ENCODE measurements around the gene TOMM40. TPM values are rescaled to one million over a fixed set of nuclear protein-coding genes. Genes with fewer than 3 reads are reported as not detected.
"Not testable (repeated sequence)": the region's sequence is repeated elsewhere in the genome, so short reads cannot be mapped to it uniquely, and the experiment has no call there.

The TOMM40 gene
- total and polyA plus RNA-seq, 9 of the 15 experiments (the other 6 are each of a cell fraction or from before 2014, with no cell fraction given): 0.89 to 290 (median 160) TPM

DNA sequence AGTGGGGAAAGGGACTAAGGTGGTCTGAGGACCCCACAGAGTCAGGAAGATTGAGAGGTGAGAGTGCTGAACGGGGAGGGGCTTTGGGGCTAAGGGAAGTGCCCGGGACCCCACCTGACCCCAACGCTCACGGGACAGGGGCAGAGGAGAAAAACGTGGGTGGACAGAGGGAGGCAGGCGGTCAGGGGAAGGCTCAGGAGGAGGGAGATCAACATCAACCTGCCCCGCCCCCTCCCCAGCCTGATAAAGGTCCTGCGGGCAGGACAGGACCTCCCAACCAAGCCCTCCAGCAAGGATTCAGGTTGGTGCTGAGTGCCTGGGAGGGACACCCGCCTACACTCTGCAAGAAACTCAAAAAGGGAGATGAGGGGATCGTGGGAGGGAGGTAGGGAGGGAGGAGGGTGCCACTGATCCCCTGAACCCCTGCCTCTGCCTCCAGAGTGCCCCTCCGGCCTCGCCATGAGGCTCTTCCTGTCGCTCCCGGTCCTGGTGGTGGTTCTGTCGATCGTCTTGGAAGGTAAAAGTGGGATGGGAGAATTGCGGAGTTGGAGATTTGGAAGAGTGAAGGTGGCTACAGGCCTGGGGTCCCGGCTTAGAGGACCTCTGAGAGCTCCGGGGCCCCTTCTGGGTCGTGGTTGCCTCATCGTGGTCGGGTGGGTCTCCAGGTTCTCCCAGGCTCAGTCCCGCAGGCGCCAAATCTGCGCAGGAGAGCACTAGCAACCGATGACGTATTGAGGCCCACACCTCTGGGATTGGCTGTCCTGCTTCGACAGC, 23.6 kb downstream of the TOMM40 start, which contains the start of gene APOC1 (continued):
- TF ChIP-seq KLF13 (tag; IDR thresholded peaks at IDR 0.05; ENCODE audit: borderline replicate concordance, low read depth) (peak; percentile 59; the same call in 1 of the 2 replicates), POLR2H (tag; IDR thresholded peaks at IDR 0.05; ENCODE audit: low read depth) (peak; percentile 56; the same call in 1 of the 2 replicates), BHLHE40 (IDR thresholded peaks at IDR 0.05; ENCODE audit: low read length) (peak; percentile 31), JUND (IDR thresholded peaks at IDR 0.05; ENCODE audit: borderline replicate concordance, low read depth, low read length) (peak; percentile 16; the same call in 1 of the 2 replicates), TRIM28 (IDR thresholded peaks at IDR 0.05) (peak; percentile 38; the same call in 1 of the 2 replicates), POLR2A (conservative IDR thresholded peaks at IDR 0.05) (peak; percentile 83), HDAC2 (IDR thresholded peaks at IDR 0.05) (peak; percentile 81; the same call in 1 of the 2 replicates), POLR2G (IDR thresholded peaks at IDR 0.05; ENCODE audit: low read depth, low read length) (peak; percentile 73), FOS (IDR thresholded peaks at IDR 0.05; ENCODE audit: extremely low read depth, insufficient read length) (peak; percentile 82), RFX5 (IDR thresholded peaks at IDR 0.05; ENCODE audit: low read depth, low read length) (peak; percentile 96), EP400 (IDR thresholded peaks at IDR 0.05) (peak; percentile 86), EGR1 (conservative IDR thresholded peaks at IDR 0.05) (peak; percentile 94), ZNF12 (CRISPR knock-in tag; IDR thresholded peaks at IDR 0.05) (0 out of 2 replicates have a peak, but pooled peaks have one; percentile 51), TBP (optimal IDR thresholded peaks at IDR 0.05; ENCODE audit: low read depth, low read length) (peak; percentile 41), FOXK2 (conservative IDR thresholded peaks at IDR 0.05 in 1 of 2, IDR thresholded peaks at IDR 0.05 in 1 of 2; ENCODE audit: low read depth in 2 of 2) (peak; percentile 36 to 49; a peak in 2 of 4 replicates)
- not testable (repeated sequence) for TF ChIP-seq JUND (tag; IDR thresholded peaks at IDR 0.05; ENCODE audit: borderline replicate concordance, low read depth, low read length)
- TF ChIP-seq, protein P1, sequence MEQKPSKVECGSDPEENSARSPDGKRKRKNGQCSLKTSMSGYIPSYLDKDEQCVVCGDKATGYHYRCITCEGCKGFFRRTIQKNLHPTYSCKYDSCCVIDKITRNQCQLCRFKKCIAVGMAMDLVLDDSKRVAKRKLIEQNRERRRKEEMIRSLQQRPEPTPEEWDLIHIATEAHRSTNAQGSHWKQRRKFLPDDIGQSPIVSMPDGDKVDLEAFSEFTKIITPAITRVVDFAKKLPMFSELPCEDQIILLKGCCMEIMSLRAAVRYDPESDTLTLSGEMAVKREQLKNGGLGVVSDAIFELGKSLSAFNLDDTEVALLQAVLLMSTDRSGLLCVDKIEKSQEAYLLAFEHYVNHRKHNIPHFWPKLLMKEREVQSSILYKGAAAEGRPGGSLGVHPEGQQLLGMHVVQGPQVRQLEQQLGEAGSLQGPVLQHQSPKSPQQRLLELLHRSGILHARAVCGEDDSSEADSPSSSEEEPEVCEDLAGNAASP (IDR thresholded peaks at IDR 0.05): peak; percentile 44; the same call in 1 of the 2 replicates
- TF ChIP-seq, protein P2, sequence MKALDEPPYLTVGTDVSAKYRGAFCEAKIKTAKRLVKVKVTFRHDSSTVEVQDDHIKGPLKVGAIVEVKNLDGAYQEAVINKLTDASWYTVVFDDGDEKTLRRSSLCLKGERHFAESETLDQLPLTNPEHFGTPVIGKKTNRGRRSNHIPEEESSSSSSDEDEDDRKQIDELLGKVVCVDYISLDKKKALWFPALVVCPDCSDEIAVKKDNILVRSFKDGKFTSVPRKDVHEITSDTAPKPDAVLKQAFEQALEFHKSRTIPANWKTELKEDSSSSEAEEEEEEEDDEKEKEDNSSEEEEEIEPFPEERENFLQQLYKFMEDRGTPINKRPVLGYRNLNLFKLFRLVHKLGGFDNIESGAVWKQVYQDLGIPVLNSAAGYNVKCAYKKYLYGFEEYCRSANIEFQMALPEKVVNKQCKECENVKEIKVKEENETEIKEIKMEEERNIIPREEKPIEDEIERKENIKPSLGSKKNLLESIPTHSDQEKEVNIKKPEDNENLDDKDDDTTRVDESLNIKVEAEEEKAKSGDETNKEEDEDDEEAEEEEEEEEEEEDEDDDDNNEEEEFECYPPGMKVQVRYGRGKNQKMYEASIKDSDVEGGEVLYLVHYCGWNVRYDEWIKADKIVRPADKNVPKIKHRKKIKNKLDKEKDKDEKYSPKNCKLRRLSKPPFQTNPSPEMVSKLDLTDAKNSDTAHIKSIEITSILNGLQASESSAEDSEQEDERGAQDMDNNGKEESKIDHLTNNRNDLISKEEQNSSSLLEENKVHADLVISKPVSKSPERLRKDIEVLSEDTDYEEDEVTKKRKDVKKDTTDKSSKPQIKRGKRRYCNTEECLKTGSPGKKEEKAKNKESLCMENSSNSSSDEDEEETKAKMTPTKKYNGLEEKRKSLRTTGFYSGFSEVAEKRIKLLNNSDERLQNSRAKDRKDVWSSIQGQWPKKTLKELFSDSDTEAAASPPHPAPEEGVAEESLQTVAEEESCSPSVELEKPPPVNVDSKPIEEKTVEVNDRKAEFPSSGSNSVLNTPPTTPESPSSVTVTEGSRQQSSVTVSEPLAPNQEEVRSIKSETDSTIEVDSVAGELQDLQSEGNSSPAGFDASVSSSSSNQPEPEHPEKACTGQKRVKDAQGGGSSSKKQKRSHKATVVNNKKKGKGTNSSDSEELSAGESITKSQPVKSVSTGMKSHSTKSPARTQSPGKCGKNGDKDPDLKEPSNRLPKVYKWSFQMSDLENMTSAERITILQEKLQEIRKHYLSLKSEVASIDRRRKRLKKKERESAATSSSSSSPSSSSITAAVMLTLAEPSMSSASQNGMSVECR (CRISPR knock-in tag; IDR thresholded peaks at IDR 0.05): peak; percentile 38; the same call in 1 of the 2 replicates
- TF ChIP-seq, protein P3, sequence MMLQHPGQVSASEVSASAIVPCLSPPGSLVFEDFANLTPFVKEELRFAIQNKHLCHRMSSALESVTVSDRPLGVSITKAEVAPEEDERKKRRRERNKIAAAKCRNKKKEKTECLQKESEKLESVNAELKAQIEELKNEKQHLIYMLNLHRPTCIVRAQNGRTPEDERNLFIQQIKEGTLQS (IDR thresholded peaks at IDR 0.05): peak; percentile 71
- TF ChIP-seq, protein P3 (CRISPR knock-in tag; conservative IDR thresholded peaks at IDR 0.05): peak; percentile 40; the same call in 1 of the 2 replicates
- TF ChIP-seq, protein P4, sequence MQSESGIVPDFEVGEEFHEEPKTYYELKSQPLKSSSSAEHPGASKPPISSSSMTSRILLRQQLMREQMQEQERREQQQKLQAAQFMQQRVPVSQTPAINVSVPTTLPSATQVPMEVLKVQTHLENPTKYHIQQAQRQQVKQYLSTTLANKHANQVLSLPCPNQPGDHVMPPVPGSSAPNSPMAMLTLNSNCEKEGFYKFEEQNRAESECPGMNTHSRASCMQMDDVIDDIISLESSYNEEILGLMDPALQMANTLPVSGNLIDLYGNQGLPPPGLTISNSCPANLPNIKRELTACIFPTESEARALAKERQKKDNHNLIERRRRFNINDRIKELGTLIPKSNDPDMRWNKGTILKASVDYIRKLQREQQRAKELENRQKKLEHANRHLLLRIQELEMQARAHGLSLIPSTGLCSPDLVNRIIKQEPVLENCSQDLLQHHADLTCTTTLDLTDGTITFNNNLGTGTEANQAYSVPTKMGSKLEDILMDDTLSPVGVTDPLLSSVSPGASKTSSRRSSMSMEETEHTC (IDR thresholded peaks at IDR 0.05): peak; percentile 14; the same call in 1 of the 2 replicates

Measured in K562 (cell line).